ENCODE results near the gene LYPLA2. TPM values are rescaled to one million over a fixed set of nuclear protein-coding genes. Genes with fewer than 3 reads are reported as not detected.

Gene LYPLA2
- total RNA-seq, 1 donor from 2014 or later = 138 TPM

- Mint-ChIP-seq H3K27me3 (ENCODE audit: unreplicated experiment) (peaks cover 5% of the 10 kb centered on the region), H3K36me3 (ENCODE audit: low read depth, unreplicated experiment) (peaks cover 4% of the 10 kb centered on the region), H3K27ac (ENCODE audit: unreplicated experiment) (peak overlapping the region; percentile 67), H3K9me3 (ENCODE audit: unreplicated experiment) (no peaks in the 10 kb centered on the region), H3K4me1 (ENCODE audit: unreplicated experiment) (peaks cover 5% of the 10 kb centered on the region), H3K4me3 (ENCODE audit: unreplicated experiment) (no peak overlapping the region)
- no peak for TF ChIP-seq CTCF (IDR thresholded peaks at IDR 0.05; ENCODE audit: unreplicated experiment)
- DNase-seq (ENCODE audit: low spot score) = no peak
These were observed 6.8 kb downstream of the LYPLA2 start for GRCh38 chr1:23797478-23798448.

DNA sequence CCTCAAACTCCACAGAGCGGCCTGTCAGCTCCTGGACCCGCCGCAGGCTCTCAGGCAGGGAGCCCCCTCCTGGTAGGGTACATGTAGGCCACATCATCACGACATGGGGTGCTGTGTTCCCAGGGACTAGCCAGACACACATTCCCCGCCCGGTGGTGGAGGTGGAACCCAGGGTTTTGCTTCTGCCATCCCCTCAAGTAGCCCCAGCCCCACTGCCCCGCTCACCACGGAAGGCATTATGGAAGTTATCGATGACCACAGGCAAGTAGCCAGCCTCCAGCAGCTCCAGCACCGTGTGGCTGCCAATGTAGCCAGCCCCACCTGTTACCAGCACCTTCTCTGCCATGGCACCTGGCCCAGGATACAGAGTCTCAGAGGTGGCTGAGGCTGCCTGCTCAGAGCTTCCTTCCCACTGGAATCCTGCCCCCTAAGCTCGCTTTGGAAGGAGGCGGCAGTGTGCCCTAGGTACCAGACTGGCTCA is 7.8 kb downstream of the LYPLA2 start:
- Mint-ChIP-seq H3K27me3 (ENCODE audit: unreplicated experiment) (peaks cover 5% of the 10 kb centered on the region), H3K36me3 (ENCODE audit: low read depth, unreplicated experiment) (peaks cover 4% of the 10 kb centered on the region), H3K4me1 (ENCODE audit: unreplicated experiment) (peaks cover 5% of the 10 kb centered on the region), H3K27ac (ENCODE audit: unreplicated experiment) (peak overlapping the region; percentile 24), H3K4me3 (ENCODE audit: unreplicated experiment) (no peak overlapping the region), H3K9me3 (ENCODE audit: unreplicated experiment) (no peaks in the 10 kb centered on the region)
- TF ChIP-seq CTCF (IDR thresholded peaks at IDR 0.05; ENCODE audit: unreplicated experiment) = no peak
- DNase-seq (ENCODE audit: low spot score) = peak; percentile 31

GRCh38 chr1:23799255-23799569 is 8.3 kb downstream of the LYPLA2 start:
- peak overlapping the region; percentile 94 for H3K4me3 Mint-ChIP-seq (ENCODE audit: unreplicated experiment)
- no peak for TF ChIP-seq CTCF (IDR thresholded peaks at IDR 0.05; ENCODE audit: unreplicated experiment)
- no peak overlapping the region for H3K27ac Mint-ChIP-seq (ENCODE audit: unreplicated experiment)
- H3K36me3 Mint-ChIP-seq (ENCODE audit: low read depth, unreplicated experiment) = peaks cover 4% of the 10 kb centered on the region
- DNase-seq (ENCODE audit: low spot score) = no peak
- peaks cover 5% of the 10 kb centered on the region for H3K4me1 Mint-ChIP-seq (ENCODE audit: unreplicated experiment)
- H3K9me3 Mint-ChIP-seq (ENCODE audit: unreplicated experiment) = no peaks in the 10 kb centered on the region
- H3K27me3 Mint-ChIP-seq (ENCODE audit: unreplicated experiment) = peaks cover 5% of the 10 kb centered on the region

- Mint-ChIP-seq H3K27ac (ENCODE audit: unreplicated experiment) (peak overlapping the region; percentile 94), H3K36me3 (ENCODE audit: low read depth, unreplicated experiment) (peaks cover 4% of the 10 kb centered on the region), H3K4me1 (ENCODE audit: unreplicated experiment) (peaks cover 5% of the 10 kb centered on the region), H3K9me3 (ENCODE audit: unreplicated experiment) (no peaks in the 10 kb centered on the region), H3K27me3 (ENCODE audit: unreplicated experiment) (peaks cover 5% of the 10 kb centered on the region), H3K4me3 (ENCODE audit: unreplicated experiment) (peak overlapping the region; percentile 94)
- peak; percentile 49 for DNase-seq (ENCODE audit: low spot score)
- TF ChIP-seq CTCF (IDR thresholded peaks at IDR 0.05; ENCODE audit: unreplicated experiment) = no peak
These were observed 8.8 kb downstream of the LYPLA2 start for GRCh38 chr1:23799570-23800399.
